GM19452 (cell line): ENCODE data around the gene ANAPC1.
A peak's percentile ranks its signal among the peaks of the same experiment; 100 is the strongest.
"Not testable (repeated sequence)": the region's sequence is repeated elsewhere in the genome, so short reads cannot be mapped to it uniquely, and the experiment has no call there.

Experiments used
- ATAC-seq: cut with Tn5 transposase; IDR thresholded peaks from one replicate; pipeline ENCODE4 v1.9.1; 2021; ENCODE audit not compliant: unreplicated experiment

ANAPC1 gene

GRCh38 chr2:111735838-111736721 lies 147.9 kb downstream of the ANAPC1 start:
- ATAC-seq: peak; percentile 60

DNA sequence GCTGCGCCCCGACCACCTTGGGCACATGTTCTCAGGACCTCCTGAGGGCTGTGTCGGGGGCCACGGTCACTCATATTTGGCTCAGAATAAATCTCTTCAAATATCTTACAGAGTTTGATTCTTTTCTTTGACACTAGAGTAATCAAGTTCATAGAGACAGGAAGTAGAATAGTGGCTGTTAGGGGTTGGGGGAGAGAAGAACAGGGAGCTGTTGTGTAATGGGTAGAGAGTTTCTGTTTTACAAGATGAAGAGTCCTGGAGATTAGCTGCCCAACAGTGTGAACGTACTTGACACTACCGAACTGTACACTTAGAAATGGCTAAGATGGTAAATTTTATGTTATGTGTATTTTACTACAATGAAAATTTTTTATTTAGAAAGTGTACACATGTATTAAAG lies 148.6 kb downstream of the ANAPC1 start:
- ATAC-seq: not testable (repeated sequence)

GRCh38 chr2:111729812-111730458 lies 154.1 kb downstream of the ANAPC1 start:
- ATAC-seq: not testable (repeated sequence)

DNA sequence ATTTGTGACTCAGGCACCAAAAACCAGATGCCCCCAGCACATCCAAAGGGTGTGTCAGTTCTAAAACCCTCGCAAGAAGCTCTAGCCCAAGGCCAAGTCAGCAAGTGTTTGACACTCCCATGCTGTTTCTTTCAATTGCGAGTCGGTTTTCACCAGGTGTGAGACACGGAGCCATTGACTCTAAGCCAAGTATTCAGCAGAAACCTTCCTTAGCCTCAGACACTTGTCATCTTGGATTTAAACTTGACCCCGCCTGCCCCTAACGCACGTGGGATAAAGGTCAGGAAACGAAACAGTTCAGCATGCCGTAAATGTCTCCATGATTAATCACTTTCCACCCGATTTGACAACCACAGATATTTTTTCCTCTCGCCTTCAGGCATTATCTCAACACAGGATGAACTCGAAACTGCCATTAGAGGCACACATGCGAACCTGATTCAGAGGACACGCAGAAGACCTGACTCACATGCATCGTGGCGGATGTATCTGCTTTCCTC lies 156.3 kb downstream of the ANAPC1 start:
- ATAC-seq: not testable (repeated sequence)

DNA sequence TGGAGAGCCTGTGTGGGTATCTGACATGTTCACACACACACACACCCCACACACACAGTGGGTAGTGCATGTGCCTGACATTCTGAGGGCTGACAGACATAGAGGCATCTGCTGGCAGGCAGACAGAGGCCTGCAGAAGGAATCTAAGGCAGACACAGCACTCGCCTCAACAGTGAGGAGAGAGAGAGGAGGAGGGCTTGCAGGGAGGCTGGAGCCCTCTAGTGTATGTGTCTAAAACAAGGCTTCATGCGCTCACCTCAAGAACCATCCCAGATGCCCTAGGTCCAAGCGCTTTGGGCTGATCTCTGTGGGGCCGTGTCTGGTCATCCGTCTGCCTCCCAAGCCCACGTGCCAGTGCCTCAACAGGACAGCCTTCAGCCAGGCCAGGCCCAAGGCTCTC lies 158.3 kb downstream of the ANAPC1 start:
- not testable (repeated sequence) for ATAC-seq

DNA sequence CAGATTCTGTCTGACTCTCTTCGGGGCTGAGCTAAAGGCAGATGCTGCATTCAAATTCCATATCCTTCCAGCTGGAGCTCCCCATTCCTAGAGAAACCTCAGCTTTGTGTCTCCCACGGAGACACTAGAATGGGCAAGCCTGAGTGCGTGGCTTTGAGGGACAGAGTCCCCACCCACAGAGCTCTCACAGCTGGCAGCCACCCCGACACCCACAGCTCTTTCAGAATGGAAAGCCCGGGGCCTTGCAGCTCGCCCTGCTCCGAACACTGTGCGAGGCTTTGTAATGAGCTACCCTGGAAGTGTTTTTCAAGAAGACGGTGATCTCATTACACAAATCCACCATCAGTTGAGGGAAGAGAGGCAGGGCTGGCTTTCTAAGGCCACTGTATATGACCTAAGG lies 164.4 kb downstream of the ANAPC1 start:
- ATAC-seq: not testable (repeated sequence)
